GM10248 (cell line): ENCODE data around the gene SIGLEC7.
A peak's percentile ranks its signal among the peaks of the same experiment; 100 is the strongest.

Experiments
- CTCF ChIA-PET: fragments of 300-600 bp; sonication (Branson Sonifier 250); formaldehyde crosslinking; extraction: SDS; loops from one replicate; lab custom pipeline; 2021; ENCODE audit warnings: antibody characterized with exemption; lab: Yijun Ruan, JAX
- POLR2A ChIA-PET: fragments of 350-650 bp; sonication (Branson Sonifier 250); formaldehyde crosslinking; extraction: SDS; loops from one replicate; lab custom pipeline; 2020; ENCODE audit warnings: antibody characterized with exemption; lab: Yijun Ruan, JAX
- DNase-seq: peaks from one replicate; pipeline ENCODE4 v3.0.0; 2012; ENCODE audit errors: extremely low spot score
- TF ChIP-seq, protein P1 (sequence below): IDR thresholded peaks from 2 replicates; pipeline ENCODE4 v1.5.1; 2012; ENCODE audit warnings: mild to moderate bottlenecking, low read depth; ENCODE audit errors: extremely low read depth, missing control alignments, control extremely low read depth

The SIGLEC7 gene

DNA sequence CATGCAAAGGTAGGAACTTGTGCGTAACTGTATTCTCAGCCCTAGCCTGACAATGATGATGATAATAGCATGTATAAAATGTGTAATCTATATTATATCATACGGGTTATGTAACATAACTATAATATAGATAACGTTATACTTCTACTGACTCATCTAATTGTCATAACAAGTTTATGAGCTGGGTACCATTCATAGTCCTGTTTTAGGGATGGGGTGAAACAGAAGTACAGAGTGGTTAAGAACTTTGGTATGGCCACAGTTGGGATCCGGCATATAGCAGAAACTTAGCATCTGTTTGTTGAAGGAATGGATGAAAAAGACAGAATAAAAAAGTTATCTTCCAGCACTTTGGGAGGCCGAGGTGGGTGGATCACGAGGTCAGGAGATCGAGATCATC is 39.1 kb upstream of the SIGLEC7 start:
- DNase-seq, result no peak
- ChIA-PET CTCF (interaction anchor here (1.6 to 2.9 kb wide), 2 partner anchors 8 to 56 kb away, joined by 3 to 15 read pairs; no protein-coding TSS in a partner anchor), POLR2A (no interaction called here)
- TF ChIP-seq, protein P1, sequence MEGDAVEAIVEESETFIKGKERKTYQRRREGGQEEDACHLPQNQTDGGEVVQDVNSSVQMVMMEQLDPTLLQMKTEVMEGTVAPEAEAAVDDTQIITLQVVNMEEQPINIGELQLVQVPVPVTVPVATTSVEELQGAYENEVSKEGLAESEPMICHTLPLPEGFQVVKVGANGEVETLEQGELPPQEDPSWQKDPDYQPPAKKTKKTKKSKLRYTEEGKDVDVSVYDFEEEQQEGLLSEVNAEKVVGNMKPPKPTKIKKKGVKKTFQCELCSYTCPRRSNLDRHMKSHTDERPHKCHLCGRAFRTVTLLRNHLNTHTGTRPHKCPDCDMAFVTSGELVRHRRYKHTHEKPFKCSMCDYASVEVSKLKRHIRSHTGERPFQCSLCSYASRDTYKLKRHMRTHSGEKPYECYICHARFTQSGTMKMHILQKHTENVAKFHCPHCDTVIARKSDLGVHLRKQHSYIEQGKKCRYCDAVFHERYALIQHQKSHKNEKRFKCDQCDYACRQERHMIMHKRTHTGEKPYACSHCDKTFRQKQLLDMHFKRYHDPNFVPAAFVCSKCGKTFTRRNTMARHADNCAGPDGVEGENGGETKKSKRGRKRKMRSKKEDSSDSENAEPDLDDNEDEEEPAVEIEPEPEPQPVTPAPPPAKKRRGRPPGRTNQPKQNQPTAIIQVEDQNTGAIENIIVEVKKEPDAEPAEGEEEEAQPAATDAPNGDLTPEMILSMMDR, result no peak

DNA sequence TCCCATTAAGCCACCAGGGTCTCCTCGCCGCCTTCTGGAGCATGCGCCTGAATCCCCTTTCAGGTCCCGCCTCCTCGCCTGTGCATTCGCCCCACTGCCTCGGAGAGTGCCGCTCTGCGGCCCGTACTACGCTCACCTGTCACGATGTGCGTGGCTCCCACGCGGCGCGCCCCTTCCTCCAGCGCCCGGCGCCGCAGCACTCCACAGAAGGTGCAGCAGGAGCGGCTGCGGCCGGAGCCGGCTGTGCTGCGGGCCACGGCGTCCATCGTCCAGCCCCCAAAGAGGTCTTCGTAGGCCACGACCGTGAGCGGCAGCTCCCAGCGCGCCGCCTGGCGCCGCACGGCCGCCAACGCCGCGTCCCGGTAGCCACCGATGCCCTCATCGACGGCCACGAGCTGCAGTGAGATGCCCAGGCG is 38.2 kb upstream of the SIGLEC7 start:
- ChIA-PET CTCF (interaction anchor here (1.1 to 2.9 kb wide), 2 partner anchors 8 to 55 kb away, joined by 3 to 15 read pairs; no protein-coding TSS in a partner anchor), POLR2A (no interaction called here)
- TF ChIP-seq, protein P1, result no peak
- no peak for DNase-seq

DNA sequence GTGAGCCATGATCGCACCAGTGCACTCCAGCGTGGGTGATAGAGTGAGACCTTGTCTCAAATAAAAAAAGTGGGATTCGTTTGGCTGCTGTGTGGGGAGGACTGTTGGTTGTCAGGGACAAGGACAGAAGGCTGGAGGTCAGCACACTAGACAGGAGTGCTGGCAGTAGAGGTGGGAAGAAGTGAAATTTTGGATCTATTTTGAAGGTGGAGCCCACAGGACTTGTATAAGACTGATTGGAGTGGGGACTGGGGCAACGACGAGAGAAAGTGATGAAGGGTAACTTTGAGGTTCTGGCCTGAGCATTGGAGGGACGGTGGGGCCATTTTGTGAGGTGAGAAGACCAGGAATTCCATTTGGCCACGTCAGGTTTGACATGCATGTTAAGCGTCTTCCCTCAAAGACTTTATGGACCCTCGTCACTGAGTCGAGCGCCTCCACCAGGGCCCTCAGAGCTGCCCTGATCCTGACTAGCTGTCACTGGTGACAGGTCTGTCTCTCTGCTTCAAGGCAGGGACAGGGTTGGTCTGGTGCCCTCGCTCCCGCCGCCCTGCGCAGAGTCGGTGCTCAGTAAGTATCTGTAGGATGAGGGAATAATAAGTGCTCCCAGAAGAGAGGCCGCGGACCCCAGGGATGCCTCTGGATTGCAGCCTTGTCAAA is 34.6 kb upstream of the SIGLEC7 start:
- POLR2A ChIA-PET, result no interaction called here
- CTCF ChIA-PET, result no interaction called here
- TF ChIP-seq, protein P1, result no peak
- no peak for DNase-seq

DNA sequence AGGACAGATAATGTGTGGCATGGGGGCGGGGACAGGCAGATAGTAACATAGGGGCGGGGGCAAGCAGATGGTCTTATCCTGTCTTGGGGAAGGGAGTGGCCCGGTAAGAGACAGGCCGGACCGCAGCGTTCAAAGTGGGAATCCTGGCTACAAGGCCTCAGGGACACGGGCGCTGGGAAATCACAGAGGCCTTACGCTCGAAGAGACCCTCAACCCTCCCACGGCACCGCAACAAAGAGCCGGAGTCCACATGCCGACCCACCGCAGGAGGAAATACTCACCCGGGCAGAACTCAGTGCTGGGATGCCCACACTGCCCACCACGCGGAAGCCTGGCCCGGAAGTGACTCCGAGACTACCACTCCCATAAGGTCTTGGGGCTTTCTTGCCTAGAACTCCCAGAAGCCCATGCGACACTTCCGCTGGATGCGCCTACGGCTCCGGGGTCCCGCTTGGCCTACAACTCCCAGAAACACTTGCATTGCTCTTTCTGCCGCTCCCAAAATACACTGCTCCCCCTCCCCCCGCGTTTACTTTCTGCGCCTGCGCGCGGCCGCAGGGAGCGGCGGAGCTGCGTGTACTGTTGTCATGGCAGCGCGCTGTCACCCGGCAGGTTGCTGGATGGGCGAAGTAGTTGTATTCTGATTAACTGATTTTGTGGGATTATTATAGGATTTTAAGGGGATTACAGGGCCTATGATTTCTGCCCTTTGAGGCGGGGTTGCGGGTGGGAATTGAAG is 33.9 kb upstream of the SIGLEC7 start, which contains the start of gene CTU1:
Gene CTU1, minus strand, starts transcription at position 344 of the 739 bp plus-strand sequence. CDS start 3,840 bp downstream, outside the sequence.
- CTCF ChIA-PET, result interaction anchor here (0.7 kb wide), 1 partner anchor 10 kb away, joined by 3 read pairs; no protein-coding TSS in a partner anchor
- POLR2A ChIA-PET, result interaction anchor here (0.6 kb wide), 1 partner anchor 379 kb away, joined by 5 read pairs; no protein-coding TSS in a partner anchor
- TF ChIP-seq, protein P1, result no peak
- peak; percentile 97 for DNase-seq

DNA sequence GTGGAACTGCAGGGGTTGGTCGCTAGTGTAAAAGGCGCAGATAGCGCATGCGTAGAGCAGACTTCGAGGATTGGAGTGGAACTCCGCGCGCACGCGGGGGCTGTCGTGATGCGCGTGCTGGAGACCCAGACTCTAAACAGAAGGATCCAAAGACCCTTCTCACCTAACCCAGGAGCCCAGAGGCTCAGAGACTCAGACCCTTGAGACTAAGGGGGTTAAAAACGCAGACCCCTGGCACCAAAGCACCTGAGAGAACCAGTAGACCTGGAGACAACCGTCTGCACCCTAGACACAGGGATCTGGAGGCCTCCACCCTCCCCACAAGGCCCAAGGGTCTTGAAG is 33.3 kb upstream of the SIGLEC7 start:
- TF ChIP-seq, protein P1, result no peak
- POLR2A ChIA-PET, result interaction anchor here (0.6 kb wide), 1 partner anchor 379 kb away, joined by 5 read pairs; no protein-coding TSS in a partner anchor
- DNase-seq, result no peak
- CTCF ChIA-PET, result interaction anchor here (0.7 kb wide), 1 partner anchor 10 kb away, joined by 3 read pairs; no protein-coding TSS in a partner anchor

DNA sequence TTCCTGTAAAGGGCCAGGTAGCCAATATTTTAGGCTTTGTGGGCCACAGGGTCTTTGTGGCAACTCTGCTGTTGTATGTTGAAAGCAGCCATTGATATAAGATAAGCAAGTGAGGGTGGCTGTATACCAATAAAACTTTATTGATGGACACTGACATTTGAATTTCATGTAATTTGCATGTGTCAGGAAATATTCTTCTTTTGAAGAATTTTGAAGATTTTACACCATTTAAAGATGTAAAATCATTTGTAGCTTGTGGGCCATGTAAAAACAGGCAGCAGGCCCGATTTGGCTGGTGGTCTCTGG is 31.5 kb upstream of the SIGLEC7 start:
- DNase-seq, result no peak
- TF ChIP-seq, protein P1, result no peak
- CTCF ChIA-PET, result no interaction called here
- POLR2A ChIA-PET, result no interaction called here
